Mesendoderm (in vitro differentiated cells): ENCODE data around the gene SERPINB4.

Experiments used
- DNase-seq: peaks from one replicate; pipeline ENCODE4 v3.0.0; 2013
- H2AK5ac ChIP-seq: 2 replicates; pipeline ENCODE4 v1.6.1; 2013; ENCODE audit warnings: low read length, inconsistent platforms
- H2BK120ac ChIP-seq: 2 replicates; pipeline ENCODE4 v1.6.1; 2013; ENCODE audit warnings: low read depth, mild to moderate bottlenecking, low read length, moderate library complexity, mixed read lengths
- H2BK15ac ChIP-seq: replicated peaks from 2 replicates; pipeline ENCODE4 v1.6.1; 2013; ENCODE audit warnings: low read depth, mild to moderate bottlenecking, moderate library complexity
- H2BK5ac ChIP-seq: 2 replicates; pipeline ENCODE4 v1.6.1; 2013; ENCODE audit warnings: low read length, inconsistent platforms
- H3K18ac ChIP-seq: 2 replicates; pipeline ENCODE4 v1.6.1; 2013; ENCODE audit warnings: mild to moderate bottlenecking, low read length, mixed read lengths
- H3K23ac ChIP-seq: one replicate; pipeline ENCODE4 v1.6.1; 2013; ENCODE audit warnings: low read length
- H3K27ac ChIP-seq: 2 replicates; pipeline ENCODE4 v1.5.1; 2013; ENCODE audit warnings: low read depth, mild to moderate bottlenecking, inconsistent platforms, low read length, moderate library complexity
- H3K27me3 ChIP-seq: 2 replicates; pipeline ENCODE4 v1.6.1; 2013; ENCODE audit warnings: low read length, control low read depth, mild to moderate bottlenecking, inconsistent platforms; ENCODE audit not compliant: insufficient read depth, poor library complexity
- H3K36me3 ChIP-seq: 2 replicates; pipeline ENCODE4 v1.6.1; 2013; ENCODE audit warnings: low read length, inconsistent platforms; ENCODE audit not compliant: control insufficient read depth, insufficient read depth
- H3K4ac ChIP-seq: one replicate; pipeline ENCODE4 v1.6.1; 2013; ENCODE audit warnings: low read depth, mild to moderate bottlenecking, low read length, moderate library complexity
- H3K4me1 ChIP-seq: 2 replicates; pipeline ENCODE4 v1.6.1; 2013; ENCODE audit warnings: low read depth, low read length, inconsistent platforms; ENCODE audit not compliant: control insufficient read depth
- H3K4me2 ChIP-seq: 2 replicates; pipeline ENCODE4 v1.6.1; 2013; ENCODE audit warnings: low read length
- H3K4me3 ChIP-seq: 2 replicates; pipeline ENCODE4 v1.5.1; 2013; ENCODE audit warnings: mild to moderate bottlenecking, low read length
- H3K56ac ChIP-seq: one replicate; pipeline ENCODE4 v1.6.1; 2013; ENCODE audit warnings: low read length
- H3K79me1 ChIP-seq: 2 replicates; pipeline ENCODE4 v1.6.1; 2013; ENCODE audit warnings: low read length, inconsistent platforms
- H3K79me2 ChIP-seq: 2 replicates; pipeline ENCODE4 v1.6.1; 2013; ENCODE audit warnings: mild to moderate bottlenecking, low read length; ENCODE audit not compliant: control insufficient read depth, insufficient read depth
- H3K9ac ChIP-seq: 2 replicates; pipeline ENCODE4 v1.6.1; 2013; ENCODE audit warnings: low read length, inconsistent platforms
- H4K5ac ChIP-seq: one replicate; pipeline ENCODE4 v1.6.1; 2013; ENCODE audit warnings: low read length
- H4K8ac ChIP-seq: one replicate; pipeline ENCODE4 v1.6.1; 2013; ENCODE audit warnings: low read depth, mild to moderate bottlenecking, control low read depth, low read length, moderate library complexity
- WGBS: extraction: QIAGEN DNeasy Blood & Tissue Kit; methylation state at CpG from one replicate; pipeline ENCODE4 v1.1.7; 2013; ENCODE audit warnings: low lambda C conversion rate, missing lambda C conversion rate; ENCODE audit not compliant: insufficient coverage; ENCODE audit errors: extremely low coverage; 5-methylcytosine and 5-hydroxymethylcytosine counted together

The SERPINB4 gene

DNA sequence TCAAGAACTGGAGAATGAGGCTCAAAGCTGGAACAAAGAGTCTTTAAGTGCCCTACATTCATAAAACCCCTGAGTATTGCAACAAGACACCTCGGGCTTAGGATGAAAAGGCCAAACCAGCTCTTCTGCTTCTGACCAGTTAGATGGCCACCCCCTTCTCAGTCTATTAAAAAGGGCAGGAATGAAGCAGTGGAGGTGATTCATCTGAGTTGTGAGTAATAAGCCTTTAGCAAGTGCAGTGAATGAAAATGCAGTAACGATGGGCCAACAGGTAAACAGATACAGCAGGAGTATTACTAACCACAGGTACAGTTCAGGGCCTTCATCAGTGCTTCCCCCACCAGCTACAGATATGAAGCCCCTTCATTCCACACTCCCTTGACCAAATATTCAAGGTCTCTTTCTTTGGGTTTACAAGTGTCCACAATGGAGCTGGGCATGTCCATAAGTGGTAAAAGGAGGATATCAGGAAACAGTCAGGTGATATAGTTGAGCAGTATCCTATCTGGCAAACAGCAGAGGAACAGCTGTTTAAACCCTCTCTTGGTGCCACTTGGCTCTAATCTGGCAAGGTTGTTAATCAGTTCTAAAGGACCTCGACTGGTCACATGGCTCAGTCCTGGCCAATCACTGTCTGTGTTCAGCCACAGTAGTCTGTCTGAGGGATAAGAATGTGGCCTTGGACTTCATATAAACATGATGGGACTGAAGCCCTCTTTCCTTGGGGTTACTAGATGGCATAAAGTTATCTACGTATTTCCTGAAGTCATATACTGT is 39.1 kb downstream of the SERPINB4 start:
- DNase-seq: no peak
- no peak overlapping the region for H3K27ac ChIP-seq
- H3K56ac ChIP-seq: no peak overlapping the region
- WGBS: no CpG with 5 or more reads among the region's 4 CpGs
- H2BK15ac ChIP-seq: no peak overlapping the region
- H4K8ac ChIP-seq: no peak overlapping the region
- no peaks in the 10 kb centered on the region for H3K4me1 ChIP-seq
- H3K23ac ChIP-seq: no peak overlapping the region
- H3K4ac ChIP-seq: no peak overlapping the region
- H2BK120ac ChIP-seq: no peak overlapping the region
- H3K9ac ChIP-seq: no peak overlapping the region
- H3K79me1 ChIP-seq: no peaks in the 10 kb centered on the region
- no peaks in the 10 kb centered on the region for H3K36me3 ChIP-seq
- H3K4me3 ChIP-seq: no peak overlapping the region
- H3K79me2 ChIP-seq: no peaks in the 10 kb centered on the region
- no peaks in the 10 kb centered on the region for H3K27me3 ChIP-seq
- H2BK5ac ChIP-seq: no peak overlapping the region
- no peak overlapping the region for H2AK5ac ChIP-seq
- H3K4me2 ChIP-seq: no peak overlapping the region
- no peak overlapping the region for H3K18ac ChIP-seq
- H4K5ac ChIP-seq: no peak overlapping the region

DNA sequence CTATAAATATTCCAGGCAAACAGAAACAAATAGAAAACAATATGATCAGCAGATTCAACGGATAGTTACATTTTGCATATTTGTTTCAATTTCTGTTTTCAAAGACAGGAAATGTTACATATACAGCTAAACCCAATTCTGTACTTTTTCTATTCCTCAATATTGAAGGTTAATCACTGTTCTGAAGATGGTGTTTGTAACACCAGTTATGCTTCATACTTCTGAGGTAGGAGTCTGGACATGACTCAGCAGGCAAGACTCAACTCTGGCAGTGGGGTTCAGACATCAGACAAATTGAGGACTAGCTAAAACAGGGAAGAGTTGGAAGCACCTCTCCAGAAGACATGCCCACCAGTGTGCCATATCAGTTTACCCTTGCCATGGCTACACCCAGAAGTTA is 40.3 kb downstream of the SERPINB4 start:
- no peaks in the 10 kb centered on the region for H3K36me3 ChIP-seq
- no peak overlapping the region for H3K56ac ChIP-seq
- H3K23ac ChIP-seq: no peak overlapping the region
- H4K8ac ChIP-seq: no peak overlapping the region
- no peak overlapping the region for H2BK15ac ChIP-seq
- no peaks in the 10 kb centered on the region for H3K79me2 ChIP-seq
- no peaks in the 10 kb centered on the region for H3K27me3 ChIP-seq
- no CpG with 5 or more reads among the region's 1 CpG for WGBS
- no peak overlapping the region for H3K4me3 ChIP-seq
- no peak overlapping the region for H4K5ac ChIP-seq
- H3K9ac ChIP-seq: no peak overlapping the region
- no peak for DNase-seq
- H3K18ac ChIP-seq: no peak overlapping the region
- no peaks in the 10 kb centered on the region for H3K79me1 ChIP-seq
- no peaks in the 10 kb centered on the region for H3K4me1 ChIP-seq
- H3K4me2 ChIP-seq: no peak overlapping the region
- H2AK5ac ChIP-seq: no peak overlapping the region
- no peak overlapping the region for H2BK5ac ChIP-seq
- peak overlapping the region; percentile 16 for H3K4ac ChIP-seq
- H2BK120ac ChIP-seq: no peak overlapping the region
- H3K27ac ChIP-seq: no peak overlapping the region

DNA sequence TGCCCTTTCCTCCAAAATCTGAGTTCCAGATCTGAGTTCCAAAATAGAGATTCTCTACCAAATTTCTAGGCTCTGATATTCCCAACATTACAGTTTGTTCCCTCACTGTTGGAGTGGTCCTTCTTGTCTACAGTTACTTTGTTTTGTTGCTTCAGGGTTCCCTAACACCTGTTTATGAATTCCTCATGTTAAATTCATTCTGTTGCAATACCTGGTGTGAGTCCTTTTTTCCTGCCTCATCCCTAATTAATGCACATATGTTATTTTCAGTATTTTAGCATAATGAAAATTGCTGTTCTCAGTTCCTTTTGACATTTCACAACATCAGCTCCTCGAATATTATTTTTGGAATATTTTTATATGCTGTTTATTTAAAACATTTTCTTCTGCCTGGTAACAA is 40.7 kb downstream of the SERPINB4 start:
- no peak overlapping the region for H3K23ac ChIP-seq
- no peak overlapping the region for H4K5ac ChIP-seq
- H3K56ac ChIP-seq: no peak overlapping the region
- H3K4ac ChIP-seq: no peak overlapping the region
- no peak overlapping the region for H3K27ac ChIP-seq
- no peak overlapping the region for H3K18ac ChIP-seq
- H4K8ac ChIP-seq: no peak overlapping the region
- H3K4me1 ChIP-seq: no peaks in the 10 kb centered on the region
- H3K79me2 ChIP-seq: no peaks in the 10 kb centered on the region
- no peak overlapping the region for H3K4me2 ChIP-seq
- no peak overlapping the region for H2BK15ac ChIP-seq
- H3K4me3 ChIP-seq: no peak overlapping the region
- H3K27me3 ChIP-seq: no peaks in the 10 kb centered on the region
- no peak for DNase-seq
- H2BK120ac ChIP-seq: no peak overlapping the region
- no peak overlapping the region for H3K9ac ChIP-seq
- H3K36me3 ChIP-seq: no peaks in the 10 kb centered on the region
- H3K79me1 ChIP-seq: no peaks in the 10 kb centered on the region
- WGBS: no CpG with 5 or more reads among the region's 1 CpG
- H2BK5ac ChIP-seq: no peak overlapping the region
- no peak overlapping the region for H2AK5ac ChIP-seq

DNA sequence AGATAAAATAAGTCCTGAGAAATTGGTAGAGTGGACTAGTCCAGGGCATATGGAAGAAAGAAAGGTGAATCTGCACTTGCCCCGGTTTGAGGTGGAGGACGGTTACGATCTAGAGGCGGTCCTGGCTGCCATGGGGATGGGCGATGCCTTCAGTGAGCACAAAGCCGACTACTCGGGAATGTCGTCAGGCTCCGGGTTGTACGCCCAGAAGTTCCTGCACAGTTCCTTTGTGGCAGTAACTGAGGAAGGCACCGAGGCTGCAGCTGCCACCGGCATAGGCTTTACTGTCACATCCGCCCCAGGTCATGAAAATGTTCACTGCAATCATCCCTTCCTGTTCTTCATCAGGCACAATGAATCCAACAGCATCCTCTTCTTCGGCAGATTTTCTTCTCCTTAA is 47.1 kb downstream of the SERPINB4 start:
- no peak overlapping the region for H2BK15ac ChIP-seq
- no peak overlapping the region for H2AK5ac ChIP-seq
- no peaks in the 10 kb centered on the region for H3K27me3 ChIP-seq
- DNase-seq: no peak
- no peak overlapping the region for H3K4ac ChIP-seq
- no peak overlapping the region for H4K8ac ChIP-seq
- no peaks in the 10 kb centered on the region for H3K36me3 ChIP-seq
- no peak overlapping the region for H3K4me3 ChIP-seq
- H2BK120ac ChIP-seq: no peak overlapping the region
- H3K23ac ChIP-seq: no peak overlapping the region
- H3K27ac ChIP-seq: no peak overlapping the region
- no peak overlapping the region for H3K4me2 ChIP-seq
- H3K79me2 ChIP-seq: no peaks in the 10 kb centered on the region
- WGBS: no CpG with 5 or more reads among the region's 14 CpGs
- no peaks in the 10 kb centered on the region for H3K79me1 ChIP-seq
- H3K9ac ChIP-seq: no peak overlapping the region
- no peak overlapping the region for H4K5ac ChIP-seq
- no peaks in the 10 kb centered on the region for H3K4me1 ChIP-seq
- no peak overlapping the region for H3K18ac ChIP-seq
- H2BK5ac ChIP-seq: no peak overlapping the region
- no peak overlapping the region for H3K56ac ChIP-seq

DNA sequence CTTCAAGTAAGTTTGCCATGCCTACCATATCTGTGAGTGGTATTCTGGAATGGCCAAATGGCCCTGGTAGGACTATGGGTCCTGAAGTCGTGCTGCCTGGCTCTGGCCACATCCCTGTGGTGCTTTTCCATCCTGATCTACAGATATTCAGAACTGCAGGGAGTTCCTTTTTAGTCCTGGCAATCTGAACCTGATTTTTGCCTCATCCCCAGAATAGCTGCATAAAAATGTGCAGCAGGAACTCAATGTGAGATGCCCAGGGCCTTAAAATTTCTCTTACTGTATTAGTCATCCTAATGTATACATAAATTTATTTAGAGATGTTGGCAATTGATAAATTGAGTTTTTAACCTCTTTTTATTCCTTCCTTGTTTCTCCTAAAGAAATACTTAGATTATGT is 51.6 kb downstream of the SERPINB4 start:
- H3K4ac ChIP-seq: no peak overlapping the region

DNA sequence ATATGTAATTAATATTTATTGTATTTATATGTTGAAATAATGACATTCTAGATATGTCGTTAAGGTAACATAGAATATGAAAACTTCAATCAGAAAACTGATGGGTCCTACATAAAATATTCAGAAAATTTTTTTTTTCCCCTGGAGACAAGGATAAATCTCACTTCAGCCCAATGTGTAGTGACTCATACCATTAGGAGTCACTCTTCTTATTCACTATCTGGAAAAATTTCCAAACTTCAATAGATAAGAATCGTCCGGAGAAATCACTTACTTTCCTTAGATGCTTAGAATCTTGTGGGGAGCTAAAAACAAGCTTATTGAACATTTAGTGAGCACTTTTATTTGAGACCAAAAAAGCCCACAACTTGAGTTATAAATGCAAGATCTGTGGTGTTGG is 52.3 kb downstream of the SERPINB4 start:
- no peaks in the 10 kb centered on the region for H3K4me1 ChIP-seq
- H3K27ac ChIP-seq: no peak overlapping the region
- H2BK15ac ChIP-seq: no peak overlapping the region
- H4K5ac ChIP-seq: no peak overlapping the region
- H3K27me3 ChIP-seq: no peaks in the 10 kb centered on the region
- H3K4me3 ChIP-seq: no peak overlapping the region
- no peaks in the 10 kb centered on the region for H3K36me3 ChIP-seq
- H3K56ac ChIP-seq: no peak overlapping the region
- H3K79me2 ChIP-seq: no peaks in the 10 kb centered on the region
- H4K8ac ChIP-seq: no peak overlapping the region
- no peaks in the 10 kb centered on the region for H3K79me1 ChIP-seq
- H2BK5ac ChIP-seq: no peak overlapping the region
- no peak overlapping the region for H3K4ac ChIP-seq
- DNase-seq: no peak
- no peak overlapping the region for H3K23ac ChIP-seq
- no peak overlapping the region for H2BK120ac ChIP-seq
- no peak overlapping the region for H3K18ac ChIP-seq
- no peak overlapping the region for H3K4me2 ChIP-seq
- no peak overlapping the region for H3K9ac ChIP-seq
- 100% methylated on average over 1 of the region's 3 CpGs for WGBS
- no peak overlapping the region for H2AK5ac ChIP-seq

More for the DNA sequence above, 51.6 kb downstream of the SERPINB4 start:
- Histone ChIP-seq H4K8ac (no peak overlapping the region), H3K4me2 (no peak overlapping the region), H3K79me2 (no peaks in the 10 kb centered on the region), H3K36me3 (no peaks in the 10 kb centered on the region), H3K27ac (no peak overlapping the region), H2BK15ac (no peak overlapping the region), H3K79me1 (no peaks in the 10 kb centered on the region), H2BK120ac (no peak overlapping the region), H4K5ac (no peak overlapping the region), H3K27me3 (no peaks in the 10 kb centered on the region), H2BK5ac (no peak overlapping the region), H3K4me1 (no peaks in the 10 kb centered on the region), H3K4me3 (no peak overlapping the region), H3K56ac (no peak overlapping the region), H2AK5ac (no peak overlapping the region), H3K18ac (no peak overlapping the region), H3K9ac (no peak overlapping the region), H3K23ac (no peak overlapping the region)
- DNase-seq: no peak
- WGBS: no CpG with 5 or more reads among the region's 1 CpG
